K562 (cell line): ENCODE measurements around the gene DTNA. TPM values are rescaled to one million over a fixed set of nuclear protein-coding genes. Genes with fewer than 3 reads are reported as not detected.
A peak's percentile ranks its signal among the peaks of the same experiment; 100 is the strongest.

Experiments used
- ATAC-seq: fragments of 200-7000 bp; cut with Tn5 transposase; 3 replicates; pipeline ENCODE4 v1.9.1; 2020; ENCODE audit warnings: moderate library complexity
- Bru-seq: library from RNA; stranded (reverse); fragments of 400-500 nt; gene quantifications from one replicate; lab custom pipeline; 2021; lab: Mats Ljungman, UMichigan
- BruChase-seq, 2 experiments: library from RNA; stranded (reverse); fragments of 400-500 nt; gene quantifications; one replicate each; lab custom pipeline; 2021; lab: Mats Ljungman, UMichigan
- BruUV-seq: library from RNA; stranded (reverse); fragments of 400-500 nt; replicated peaks from 2 replicates; lab custom pipeline; 2021; lab: Mats Ljungman, UMichigan
- CTCF ChIA-PET: fragments of 300-600 bp; formaldehyde crosslinking; extraction: SDS; loops from one replicate; lab custom pipeline; 2021; ENCODE audit warnings: low intra/inter-chr PET ratio; lab: Yijun Ruan, JAX
- POLR2A ChIA-PET: fragments of 300-600, 350-650 bp; sonication (Branson Sonifier 250); formaldehyde crosslinking; extraction: SDS; loops from one replicate; lab custom pipeline; 2021; ENCODE audit warnings: antibody characterized with exemption, inconsistent platforms; lab: Yijun Ruan, JAX
- DNase-seq, 4 experiments: peaks; one replicate each; pipeline versions ENCODE4 v3.0.0 to v3.0.0-alpha.2; 2011 to 2018; ENCODE audit warnings: low spot score in 3 of 4, mixed read lengths in 3 of 4; ENCODE audit errors: extremely low read depth in 1 of 4
- FAIRE-seq: peaks from 2 replicates; lab custom pipeline; 2011; peaks lifted over from hg19 to GRCh38; lab: Jason Lieb, UNC
- H2AFZ ChIP-seq: 2 replicates; pipeline ENCODE4 v1.6.0; 2011; ENCODE audit warnings: low read depth, low read length, control low read depth, inconsistent platforms
- H3K27ac ChIP-seq: fragments of 200-600 bp; 3 replicates; pipeline ENCODE4 v1.8.0; 2011; ENCODE audit warnings: low read depth, mild to moderate bottlenecking, control low read depth, inconsistent platforms, low read length, moderate library complexity, mixed read lengths; ENCODE audit errors: extremely low read depth
- H3K27me3 ChIP-seq, 2 experiments: fragments of 300-600 bp in 1 of 2; 2 replicates in 1 of 2; 3 replicates in 1 of 2; pipeline versions ENCODE4 v1.6.0 to v1.8.0; 2011; ENCODE audit warnings: inconsistent platforms in 2 of 2, low read length in 2 of 2, mild to moderate bottlenecking in 1 of 2, mixed read lengths in 1 of 2, moderate library complexity in 1 of 2; ENCODE audit not compliant: control insufficient read depth in 2 of 2, insufficient read depth in 2 of 2
- H3K36me3 ChIP-seq: fragments of 300-600 bp; 3 replicates; pipeline ENCODE4 v1.8.0; 2011; ENCODE audit warnings: mild to moderate bottlenecking, low read length, inconsistent platforms; ENCODE audit not compliant: control insufficient read depth, insufficient read depth
- H3K4me1 ChIP-seq, 2 experiments: fragments of 200-600 bp in 1 of 2; replicated peaks in 1 of 2; 2 replicates in 1 of 2; 3 replicates in 1 of 2; pipeline versions ENCODE4 v1.5.1 to v1.8.0; 2011; ENCODE audit warnings: inconsistent platforms in 2 of 2, low read length in 2 of 2, mild to moderate bottlenecking in 1 of 2, mixed read lengths in 1 of 2, moderate library complexity in 1 of 2; ENCODE audit not compliant: control insufficient read depth in 2 of 2, insufficient read depth in 2 of 2
- H3K4me2 ChIP-seq: 2 replicates; pipeline ENCODE4 v1.6.1; 2011; ENCODE audit warnings: low read length, control low read depth, inconsistent platforms, mixed read lengths; ENCODE audit not compliant: insufficient read depth
- H3K4me3 ChIP-seq: fragments of 200-600 bp; sonication (generic), shearing (Covaris generic); 2 replicates; pipeline ENCODE4 v1.5.1; 2016; ENCODE audit warnings: control low read depth, inconsistent platforms
- H3K79me2 ChIP-seq: fragments of 200-600 bp; 3 replicates; pipeline ENCODE4 v1.8.0; 2011; ENCODE audit warnings: low read length, inconsistent platforms; ENCODE audit not compliant: control insufficient read depth, insufficient read depth
- H3K9ac ChIP-seq, 2 experiments: 2 replicates each; pipeline versions ENCODE4 v1.6.0 to v1.6.1; 2011; ENCODE audit warnings: low read depth in 2 of 2, low read length in 2 of 2, control low read depth in 1 of 2, inconsistent platforms in 1 of 2, mild to moderate bottlenecking in 1 of 2, mixed read lengths in 1 of 2; ENCODE audit not compliant: insufficient read depth in 1 of 2
- H3K9me1 ChIP-seq: one replicate; pipeline ENCODE4 v1.6.0; 2011; ENCODE audit warnings: inconsistent platforms, mild to moderate bottlenecking, low read length, moderate library complexity; ENCODE audit not compliant: control insufficient read depth, insufficient read depth
- H3K9me3 ChIP-seq: replicated peaks from 2 replicates; pipeline ENCODE4 v1.5.1; 2011; ENCODE audit warnings: low read depth, low read length, inconsistent platforms; ENCODE audit not compliant: control insufficient read depth, insufficient read depth
- H4K20me1 ChIP-seq: replicated peaks from 2 replicates; pipeline ENCODE4 v1.6.1; 2011; ENCODE audit warnings: low read length, inconsistent platforms, mixed read lengths; ENCODE audit not compliant: control insufficient read depth, insufficient read depth
- FOSL1 ChIP-seq: fragments of 200-800 bp; sonication (Bioruptor generic); conservative IDR thresholded peaks from 2 replicates; pipeline ENCODE4 v1.6.1; 2016; ENCODE audit warnings: missing genetic modification characterization, missing compliant biosample characterization
- HMGXB4 ChIP-seq: sonication (generic); formaldehyde crosslinking; IDR thresholded peaks from 2 replicates; pipeline ENCODE4 v1.8.1; 2023; ENCODE audit warnings: mild to moderate bottlenecking, missing genetic modification reagents
- NUFIP1 ChIP-seq: fragments of 450-650 bp; IDR thresholded peaks from 2 replicates; pipeline ENCODE4 v1.6.1; 2018; ENCODE audit not compliant: partially characterized antibody
- PHB2 ChIP-seq: fragments of 450-650 bp; IDR thresholded peaks from 2 replicates; pipeline ENCODE4 v1.6.1; 2017; ENCODE audit warnings: low read depth
- PHF21A ChIP-seq: fragments of 450-650 bp; IDR thresholded peaks from 2 replicates; pipeline ENCODE4 v1.6.1; 2017; ENCODE audit warnings: low read depth, borderline replicate concordance
- RFX1 ChIP-seq: fragments of 450-650 bp; IDR thresholded peaks from 2 replicates; pipeline ENCODE4 v1.6.1; 2016; ENCODE audit warnings: mild to moderate bottlenecking, moderate library complexity
- WGBS: fragments of 100-300 bp; shearing (Covaris generic); methylation state at CpG from one replicate; pipeline ENCODE4 v1.1.6; 2016; ENCODE audit warnings: low coverage, mixed read lengths; ENCODE audit not compliant: insufficient coverage; ENCODE audit errors: missing lambda C conversion rate; 5-methylcytosine and 5-hydroxymethylcytosine counted together
- in situ Hi-C: fragments of 300-500 bp; cut with MboI; formaldehyde crosslinking; loops from 4 replicates; pipeline ENCODE4 v1.15.0; 2018; ENCODE audit warnings: inconsistent platforms, mixed read lengths
- intact Hi-C: fragments of 100-400 bp; cut with micrococcal nuclease; formaldehyde crosslinking; loops from 2 replicates; pipeline ENCODE4 v1.14.2; 2022
- long read RNA-seq, 3 experiments: library from polyadenylated mRNA in 2 of 3; library from RNA in 1 of 3; unstranded in 2 of 3; stranded (forward) in 1 of 3; transcript quantifications; one replicate each; pipeline ENCODE4 v2.0.0, GENCODE V29; 2019 to 2022
- polyA minus RNA-seq, 3 experiments: library from RNA; depleted of rRNA, polyadenylated mRNA; stranded (reverse); fragments of >200 nt; gene quantifications; 2 replicates each; pipeline ENCODE4 v1.2.3, GENCODE V29; 2011
- polyA plus RNA-seq, 8 experiments: library from polyadenylated mRNA; depleted of rRNA in 4 of 8; stranded (reverse) in 5 of 8; unstranded in 3 of 8; fragments of >200 nt; fragmentation: Nextera tagmentation in 2 of 8; fragmentation: Illumina TruSeq in 1 of 8; extraction: Ambion mirVana in 2 of 8; extraction: Trizol in 1 of 8; gene quantifications; 2 replicates each; pipeline versions ENCODE4 v1.2.1 to v1.2.3, GENCODE V29; 2011 to 2014; ENCODE audit warnings: inconsistent platforms in 1 of 8, missing spikeins in 1 of 8
- total RNA-seq, 7 experiments: library from RNA; depleted of rRNA in 6 of 7; stranded (reverse); fragments of >200 nt in 6 of 7; fragmentation: Illumina TruSeq in 2 of 7; extraction: Trizol in 2 of 7; gene quantifications; 2 replicates each; pipeline versions ENCODE4 v1.2.1 to v1.2.3, GENCODE V29; 2011 to 2021; ENCODE audit warnings: low replicate concordance in 1 of 7

The DTNA gene
- total RNA-seq (2011; cell fraction: chromatin; rRNA removed; ENCODE audit: low replicate concordance), result 3.0 and 3.1 TPM in 2 replicates
- total RNA-seq (2011; cell fraction: nucleolus; rRNA removed), result 0.39 and 0.67 TPM in 2 replicates
- 1.1 and 1.4 TPM in 2 replicates for total RNA-seq (2011; cell fraction: nucleoplasm; rRNA removed)
- total RNA-seq (2014; rRNA removed) (0.16 TPM in 1 of 2 replicates, not detected in the other), total RNA-seq (2014; rRNA removed; fragmentation: Illumina TruSeq; extraction: Trizol) (0.06 and 0.15 TPM in 2 replicates), total RNA-seq (2015; rRNA removed; fragmentation: Illumina TruSeq; extraction: Trizol) (0.14 and 0.26 TPM in 2 replicates), total RNA-seq (2021) (0.07 and 0.45 TPM in 2 replicates), polyA plus RNA-seq (2011; rRNA removed) (0.15 and 2.4 TPM in 2 replicates), polyA plus RNA-seq (2014; fragmentation: Illumina TruSeq; extraction: Trizol) (0.22 TPM in 1 of 2 replicates, not detected in the other), polyA plus RNA-seq (2014; fragmentation: Nextera tagmentation; extraction: Ambion mirVana) (under 1 TPM in 1 of 2 experiments, not detected in 1; 0.29 TPM), polyA plus RNA-seq (2014; rRNA removed) (0.09 and 0.61 TPM in 2 replicates), polyA minus RNA-seq (2011; rRNA and poly(A)+ RNA removed) (1.1 and 3.5 TPM in 2 replicates), Bru-seq, nascent RNA (percentile 12 among the genes with signal in this experiment), BruChase-seq, experiment 1, labeled RNA remaining after a 2-hour chase (percentile 12 among the genes with signal in this experiment), BruChase-seq, experiment 2, labeled RNA remaining after a 6-hour chase (percentile 13 among the genes with signal in this experiment)
- 0.16 and 0.89 TPM in 2 replicates for polyA plus RNA-seq (2011; cell fraction: cytosol; rRNA removed)
- polyA plus RNA-seq (2011; cell fraction: nucleus; rRNA removed), result 0.51 and 3.7 TPM in 2 replicates
- polyA plus RNA-seq (2012), result 0.11 and 0.26 TPM in 2 replicates
- 0.95 and 2.9 TPM in 2 replicates for polyA minus RNA-seq (2011; cell fraction: cytosol; rRNA and poly(A)+ RNA removed)
- 0.22 and 1.8 TPM in 2 replicates for polyA minus RNA-seq (2011; cell fraction: nucleus; rRNA and poly(A)+ RNA removed)
- long read RNA-seq, experiment 1, result 0 reads
- long read RNA-seq, experiment 2, result 0 reads
- long read RNA-seq, experiment 3, result 0 reads

- H3K4me3 ChIP-seq, result no peak within 1 kb of the TSS
- H4K20me1 ChIP-seq, result no peaks in the 10 kb centered on the region
- FAIRE-seq, result no peak
- H3K27ac ChIP-seq, result no peak within 1 kb of the TSS
- ChIA-PET CTCF (interaction anchor here (0.6 kb wide), 1 partner anchor 21 kb away, joined by 3 read pairs; no protein-coding TSS in a partner anchor), POLR2A (no interaction called here)
- WGBS, result 0% methylated on average over 1 of the region's 1 CpG
- no peak for ATAC-seq
- no peak for TF ChIP-seq PHF21A
- 0 out of 2 replicates have a peak, but pooled peaks have one; percentile 16 for TF ChIP-seq RFX1
- no peak for TF ChIP-seq HMGXB4 (CRISPR knock-in tag)
- no peak for TF ChIP-seq NUFIP1
- no peak for TF ChIP-seq FOSL1 (tag)
- TF ChIP-seq PHB2, result no peak
- no peak within 1 kb of the TSS for H3K4me2 ChIP-seq
- no peak within 1 kb of the TSS for H3K9ac ChIP-seq
- no peak for DNase-seq
- H2AFZ ChIP-seq, result no peak within 1 kb of the TSS
- H3K27me3 ChIP-seq, result no peaks in the 10 kb centered on the region
- H3K9me1 ChIP-seq, result no peaks in the 10 kb centered on the region
- no TSS peak for BruUV-seq
- no peaks in the 10 kb centered on the region for H3K9me3 ChIP-seq
- H3K36me3 ChIP-seq, result no peaks in the 10 kb centered on the region
- in situ Hi-C loops, result no loop called here
- H3K79me2 ChIP-seq, result no peaks in the 10 kb centered on the region
- no peaks in the 10 kb centered on the region for H3K4me1 ChIP-seq
- intact Hi-C loops, result no loop called here
Observed at GRCh38 chr18:34709750-34710441, at the start of gene DTNA. DTNA (plus strand) TSS chr18:34710298; CDS start chr18:34755977, 45,679 bp downstream.
